B cell (primary cell): ENCODE data around the gene PSMB3. TPM values are rescaled to one million over a fixed set of nuclear protein-coding genes. Genes with fewer than 3 reads are reported as not detected.

Source experiments
- ATAC-seq: fragments of 200-7000 bp; cut with Tn5 transposase; one replicate; pipeline ENCODE4 v1.10.0; 2021; ENCODE audit warnings: low read depth, mild to moderate bottlenecking, moderate number of reproducible peaks, moderate library complexity
- CTCF ChIA-PET: fragments of 350-600 bp; sonication (Branson Sonifier 250); formaldehyde crosslinking; loops from one replicate; lab custom pipeline; 2021; ENCODE audit warnings: antibody characterized with exemption, inconsistent platforms; lab: Charles Lee
- POLR2A ChIA-PET: fragments of 350-600 bp; sonication (Branson Sonifier 250); formaldehyde crosslinking; loops from one replicate; lab custom pipeline; 2021; ENCODE audit warnings: antibody characterized with exemption; lab: Charles Lee
- DNase-seq: peaks from one replicate; pipeline ENCODE4 v3.0.0; 2013
- H2AFZ ChIP-seq: 2 replicates; pipeline ENCODE4 v1.6.1; 2012; ENCODE audit warnings: mild to moderate bottlenecking, low read depth, low read length; ENCODE audit not compliant: insufficient read depth, poor library complexity, severe bottlenecking
- H3K27ac ChIP-seq, 2 donors: 1 replicate in 1 of 2; 2 replicates in 1 of 2; pipeline ENCODE4 v1.5.1; 2012 to 2013; ENCODE audit warnings: low read length in 2 of 2, mild to moderate bottlenecking in 2 of 2, moderate library complexity in 1 of 2
- H3K27me3 ChIP-seq, 4 experiments: fragments of 200-600 bp in 1 of 4; sonication (generic) in 1 of 4; replicated peaks in 1 of 4; 1 replicate in 2 of 4; 2 replicates in 2 of 4; pipeline versions ENCODE4 v1.6.1 to v1.7.0; 2013 to 2016; ENCODE audit warnings: low read length in 3 of 4, mild to moderate bottlenecking in 2 of 4, mixed read lengths in 1 of 4, moderate library complexity in 1 of 4; ENCODE audit not compliant: insufficient read depth in 4 of 4, control insufficient read depth in 3 of 4; ENCODE audit errors: control extremely low read depth in 1 of 4
- H3K36me3 ChIP-seq, 2 experiments: replicated peaks in 1 of 2; 1 replicate in 1 of 2; 2 replicates in 1 of 2; pipeline versions ENCODE4 v1.6.1 to v1.7.1; 2013; ENCODE audit warnings: low read length in 1 of 2; ENCODE audit not compliant: insufficient read depth in 2 of 2, control insufficient read depth in 1 of 2; ENCODE audit errors: control extremely low read depth in 1 of 2, extremely low read depth in 1 of 2
- H3K4me1 ChIP-seq, 2 donors: fragments of 200-600 bp in 1 of 2; sonication (generic) in 1 of 2; 1 replicate in 1 of 2; 2 replicates in 1 of 2; pipeline versions ENCODE4 v1.5.1 to v1.6.1; 2013 to 2017; ENCODE audit warnings: low read length in 2 of 2; ENCODE audit not compliant: control insufficient read depth in 2 of 2, insufficient read depth in 2 of 2
- H3K4me2 ChIP-seq: replicated peaks from 2 replicates; pipeline ENCODE3; 2012; ENCODE audit warnings: mild to moderate bottlenecking, low read depth, low read length; ENCODE audit not compliant: poor library complexity, severe bottlenecking
- H3K4me3 ChIP-seq, 5 experiments: fragments of 200-600 bp in 1 of 5; sonication (generic) in 1 of 5; 1 replicate in 3 of 5; 2 replicates in 2 of 5; pipeline versions ENCODE4 v1.5.1 to v1.7.0; 2011 to 2016; ENCODE audit warnings: low read length in 4 of 5, mild to moderate bottlenecking in 4 of 5, low read depth in 2 of 5, control low read depth in 1 of 5, moderate library complexity in 1 of 5; ENCODE audit not compliant: insufficient read depth in 1 of 5; ENCODE audit errors: control extremely low read depth in 1 of 5, extremely low read depth in 1 of 5
- H3K79me2 ChIP-seq: fragments of 200-600 bp; sonication (generic); one replicate; pipeline ENCODE4 v1.6.0; 2016; ENCODE audit warnings: low read length; ENCODE audit not compliant: control insufficient read depth, insufficient read depth
- H3K9ac ChIP-seq: fragments of 200-600 bp; sonication (generic); 2 replicates; pipeline ENCODE4 v1.6.1; 2017; ENCODE audit warnings: mild to moderate bottlenecking, low read length, moderate library complexity
- H3K9me3 ChIP-seq, 3 donors: one replicate each; pipeline versions ENCODE4 v1.6.1 to v1.7.1; 2013; ENCODE audit warnings: low read length in 2 of 3; ENCODE audit not compliant: control insufficient read depth in 2 of 3, insufficient read depth in 1 of 3; ENCODE audit errors: control extremely low read depth in 1 of 3
- H4K20me1 ChIP-seq: 2 replicates; pipeline ENCODE4 v1.6.0; 2012; ENCODE audit warnings: mild to moderate bottlenecking, low read length; ENCODE audit not compliant: insufficient read depth, control insufficient read depth, poor library complexity, severe bottlenecking
- H3K27ac Mint-ChIP-seq: one replicate; pipeline ENCODE4 v1.8.0; 2021; ENCODE audit warnings: mixed read lengths
- H3K27me3 Mint-ChIP-seq: one replicate; pipeline ENCODE4 v1.8.0; 2021; ENCODE audit warnings: mixed read lengths
- H3K4me1 Mint-ChIP-seq: one replicate; pipeline ENCODE4 v1.8.0; 2021; ENCODE audit warnings: mixed read lengths
- H3K4me3 Mint-ChIP-seq: one replicate; pipeline ENCODE4 v1.8.0; 2021; ENCODE audit warnings: mixed read lengths
- H3K9me3 Mint-ChIP-seq: one replicate; pipeline ENCODE4 v1.8.0; 2022; ENCODE audit warnings: mixed read lengths; ENCODE audit not compliant: insufficient read depth
- CTCF ChIP-seq: fragments of 200-600 bp; IDR thresholded peaks from one replicate; pipeline ENCODE4 v1.8.0; 2022; ENCODE audit warnings: antibody characterized with exemption, mild to moderate bottlenecking
- EZH2 ChIP-seq: IDR thresholded peaks from 2 replicates; pipeline ENCODE4 v1.6.1; 2012; ENCODE audit warnings: borderline replicate concordance, low read depth, mild to moderate bottlenecking, moderate library complexity, low read length; ENCODE audit not compliant: insufficient read depth, poor library complexity, severe bottlenecking
- WGBS: methylation state at CpG from one replicate; pipeline ENCODE4 v1.1.5; 2013; ENCODE audit warnings: missing lambda C conversion rate; ENCODE audit not compliant: insufficient coverage; 5-methylcytosine and 5-hydroxymethylcytosine counted together
- intact Hi-C: fragments of 100-400 bp; cut with micrococcal nuclease; formaldehyde crosslinking; loops from one replicate; pipeline ENCODE4 v1.10.0; 2022
- polyA plus RNA-seq: library from polyadenylated mRNA; depleted of rRNA; stranded (reverse); fragments of >200 nt; gene quantifications from 2 replicates; pipeline ENCODE4 v1.2.3, GENCODE V29; 2012
- total RNA-seq, 2 donors: library from RNA; stranded (reverse); fragments of 120-200 nt in 1 of 2; gene quantifications; 1 replicate in 1 of 2; 2 replicates in 1 of 2; pipeline versions ENCODE4 v1.2.3 to v1.2.4, GENCODE V29; 2013 to 2022

PSMB3 gene
- total and polyA plus RNA-seq, 2 donors (not counting 1 experiment from before 2014, with no cell fraction given) = 109 to 184 TPM

- intact Hi-C loops = no loop called here
These were observed 13.2 kb upstream of the PSMB3 start for GRCh38 chr17:38739305-38739704.

GRCh38 chr17:38740044-38740443 lies 12.5 kb upstream of the PSMB3 start:
- H4K20me1 ChIP-seq = peaks cover 7% of the 10 kb centered on the region
- H3K4me3 ChIP-seq = no peak overlapping the region
- DNase-seq (no peak), ATAC-seq (no peak)
- H3K4me1 ChIP-seq = peaks cover 0 to 4% of the 10 kb centered on the region in 2 donors
- Mint-ChIP-seq H3K4me3 (no peak overlapping the region), H3K27ac (no peak overlapping the region), H3K9me3 (no peaks in the 10 kb centered on the region), H3K27me3 (peaks cover 6% of the 10 kb centered on the region), H3K4me1 (peaks cover 5% of the 10 kb centered on the region)
- no peak overlapping the region for H2AFZ ChIP-seq
- TF ChIP-seq EZH2 = no peak
- TF ChIP-seq CTCF = no peak
- intact Hi-C loops = no loop called here
- no peaks in the 10 kb centered on the region for H3K36me3 ChIP-seq
- H3K9ac ChIP-seq = no peak overlapping the region
- H3K27me3 ChIP-seq = peaks cover 0 to 8% (median 0%) of the 10 kb centered on the region in 4 experiments
- no peaks in the 10 kb centered on the region for H3K79me2 ChIP-seq
- ChIA-PET CTCF (interaction anchor here (0.6 kb wide), 1 partner anchor 63 kb away, joined by 4 read pairs; no protein-coding TSS in a partner anchor), POLR2A (no interaction called here)
- H3K4me2 ChIP-seq = no peak overlapping the region
- H3K27ac ChIP-seq = no peak overlapping the region
- H3K9me3 ChIP-seq = no peaks in the 10 kb centered on the region
- WGBS = 99% methylated on average over 12 of the region's 19 CpGs

More at GRCh38 chr17:38739305-38739704, 13.2 kb upstream of the PSMB3 start:
- no peaks in the 10 kb centered on the region for H3K36me3 ChIP-seq
- H3K9me3 Mint-ChIP-seq = no peaks in the 10 kb centered on the region
- no peak overlapping the region for H2AFZ ChIP-seq
- peaks cover 0 to 6% of the 10 kb centered on the region in 2 donors for H3K4me1 ChIP-seq
- no peaks in the 10 kb centered on the region for H3K79me2 ChIP-seq
- peaks cover 7% of the 10 kb centered on the region for H4K20me1 ChIP-seq
- H3K27me3 Mint-ChIP-seq = peaks cover 6% of the 10 kb centered on the region
- no peak overlapping the region for H3K4me3 ChIP-seq
- H3K4me3 Mint-ChIP-seq = no peak overlapping the region
- no peak for TF ChIP-seq CTCF
- TF ChIP-seq EZH2 = no peak
- POLR2A ChIA-PET = no interaction called here
- peaks cover 8% of the 10 kb centered on the region for H3K4me1 Mint-ChIP-seq
- no peaks in the 10 kb centered on the region for H3K9me3 ChIP-seq
- no peak for DNase-seq
- no peak overlapping the region for H3K4me2 ChIP-seq
- CTCF ChIA-PET = no interaction called here
- H3K27ac ChIP-seq = no peak overlapping the region
- 91% methylated on average over 10 of the region's 14 CpGs for WGBS
- H3K27me3 ChIP-seq = peaks cover 0 to 8% (median 0%) of the 10 kb centered on the region in 4 experiments
- no peak overlapping the region for H3K9ac ChIP-seq
- no peak for ATAC-seq
- H3K27ac Mint-ChIP-seq = no peak overlapping the region
